K562 (cell line): ENCODE results near the gene SYNE2.

ENCODE experiments used
- ATF3 ChIP-seq, 2 experiments: fragments of 450-650 bp in 1 of 2; sonication (generic) in 1 of 2; formaldehyde crosslinking in 1 of 2; IDR thresholded peaks in 1 of 2; conservative IDR thresholded peaks in 1 of 2; 2 replicates each; pipeline versions ENCODE4 v1.6.1 to v1.8.1; 2016 to 2023; ENCODE audit warnings: mild to moderate bottlenecking in 2 of 2, moderate library complexity in 2 of 2, inconsistent platforms in 1 of 2, missing genetic modification reagents in 1 of 2
- BHLHE40 ChIP-seq: IDR thresholded peaks from 2 replicates; pipeline ENCODE4 v1.6.1; 2011; ENCODE audit warnings: low read length, improper control_type of control experiment
- CTCF ChIP-seq, 3 experiments: IDR thresholded peaks in 2 of 3; conservative IDR thresholded peaks in 1 of 3; 2 replicates each; pipeline ENCODE4 v1.5.1; 2011 to 2012; ENCODE audit warnings: low read length in 3 of 3, mild to moderate bottlenecking in 3 of 3, control low read depth in 2 of 3, improper control_type of control experiment in 1 of 3, inconsistent platforms in 1 of 3, low read depth in 1 of 3, mixed read lengths in 1 of 3, moderate library complexity in 1 of 3; ENCODE audit not compliant: insufficient read depth in 2 of 3
- E2F1 ChIP-seq: sonication (generic); formaldehyde crosslinking; IDR thresholded peaks from 2 replicates; pipeline ENCODE4 v1.8.1; 2023; ENCODE audit warnings: mild to moderate bottlenecking, missing genetic modification reagents, moderate library complexity
- GATA2 ChIP-seq: sonication (generic); formaldehyde crosslinking; IDR thresholded peaks from 2 replicates; pipeline ENCODE4 v1.4.0; 2020; ENCODE audit warnings: mild to moderate bottlenecking, missing genetic modification reagents
- POU5F1 ChIP-seq: fragments of 150-350 bp; IDR thresholded peaks from 2 replicates; pipeline ENCODE4 v1.6.1; 2014; ENCODE audit warnings: borderline replicate concordance, low read length, low read depth, mild to moderate bottlenecking; ENCODE audit not compliant: partially characterized antibody
- REST ChIP-seq, 2 experiments: fragments of 450-650 bp; formaldehyde crosslinking in 1 of 2; IDR thresholded peaks; 2 replicates each; pipeline versions ENCODE4 v1.4.0 to v1.6.1; 2014 to 2020; ENCODE audit warnings: mild to moderate bottlenecking in 2 of 2, borderline replicate concordance in 1 of 2, low read depth in 1 of 2
- ZNF311 ChIP-seq: fragments of 250-450 bp; sonication (Bioruptor Pico); IDR thresholded peaks from 2 replicates; pipeline ENCODE4 v1.4.0; 2020; ENCODE audit warnings: mild to moderate bottlenecking, moderate library complexity
- ZNF592 ChIP-seq: fragments of 450-650 bp; IDR thresholded peaks from 2 replicates; pipeline ENCODE4 v1.6.1; 2017; ENCODE audit warnings: antibody characterized with exemption, mild to moderate bottlenecking
- ZNF668 ChIP-seq: fragments of 250-450 bp; sonication (Bioruptor Pico); IDR thresholded peaks from 2 replicates; pipeline ENCODE4 v1.8.0; 2022; ENCODE audit warnings: mild to moderate bottlenecking, inconsistent platforms

- TF ChIP-seq ATF3 (IDR thresholded peaks at IDR 0.05) (no peak), ATF3 (CRISPR knock-in tag; conservative IDR thresholded peaks at IDR 0.05) (no peak), GATA2 (no peak), BHLHE40 (no peak), REST (IDR thresholded peaks at IDR 0.05; ENCODE audit: borderline replicate concordance) (no peak), REST (CRISPR knock-in tag; IDR thresholded peaks at IDR 0.05; ENCODE audit: low read depth) (no peak), ZNF592 (no peak), POU5F1 (no peak), ZNF311 (CRISPR knock-in tag) (no peak), ZNF668 (CRISPR knock-in tag) (no peak), E2F1 (CRISPR knock-in tag) (no peak), CTCF (IDR thresholded peaks at IDR 0.05 in 2 of 3, conservative IDR thresholded peaks at IDR 0.05 in 1 of 3; ENCODE audit: insufficient read depth in 2 of 3, low read depth in 1 of 3, low read length in 3 of 3) (no peak)
Measured at GRCh38 chr14:63993992-63994391, 141.2 kb downstream of the SYNE2 start.
